D721Med (cell line): ENCODE measurements around the gene PSMA7.

Experiments used
- DNase-seq: peaks from one replicate; pipeline ENCODE4 v3.0.0; 2011; ENCODE audit warnings: low spot score; ENCODE audit not compliant: insufficient read length
- FAIRE-seq: peaks from 2 replicates; lab custom pipeline; 2011; peaks lifted over from hg19 to GRCh38; lab: Jason Lieb, UNC
- CTCF ChIP-seq: IDR thresholded peaks from 2 replicates; pipeline ENCODE4 v1.5.1; 2012; ENCODE audit warnings: mild to moderate bottlenecking, control low read depth; ENCODE audit not compliant: insufficient read depth; ENCODE audit errors: missing control alignments

Gene PSMA7

GRCh38 chr20:62131560-62132320 is 11.5 kb downstream of the PSMA7 start:
- DNase-seq: no peak
- FAIRE-seq: no peak
- TF ChIP-seq CTCF: no peak

GRCh38 chr20:62129731-62130531 is 13.3 kb downstream of the PSMA7 start:
- no peak for DNase-seq
- FAIRE-seq: no peak
- no peak for TF ChIP-seq CTCF

GRCh38 chr20:62128502-62128901 is 14.7 kb downstream of the PSMA7 start:
- no peak for TF ChIP-seq CTCF

DNA sequence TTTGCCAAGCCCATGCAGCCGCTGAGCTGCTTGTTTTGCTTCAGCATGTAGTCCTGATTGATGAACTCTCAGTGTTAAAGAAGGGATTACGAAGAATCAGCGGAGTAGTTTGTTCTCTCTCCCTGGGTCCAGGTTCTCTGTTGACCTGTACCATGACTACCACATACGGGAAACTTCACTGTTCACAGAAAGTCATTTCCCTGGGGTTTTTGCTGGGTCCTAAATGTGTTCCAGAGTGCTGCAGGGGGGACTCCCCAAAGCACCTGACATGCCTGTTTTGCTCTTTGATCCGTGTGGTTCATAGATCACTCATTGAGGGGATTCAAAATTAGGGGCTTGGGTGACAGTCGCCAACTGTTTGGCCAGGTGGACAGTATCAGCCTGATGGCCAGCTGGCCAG is 15.4 kb downstream of the PSMA7 start:
- TF ChIP-seq CTCF: no peak
- FAIRE-seq (no peak), DNase-seq (no peak)

More at GRCh38 chr20:62128502-62128901, 14.7 kb downstream of the PSMA7 start:
- no peak for FAIRE-seq
- no peak for DNase-seq

DNA sequence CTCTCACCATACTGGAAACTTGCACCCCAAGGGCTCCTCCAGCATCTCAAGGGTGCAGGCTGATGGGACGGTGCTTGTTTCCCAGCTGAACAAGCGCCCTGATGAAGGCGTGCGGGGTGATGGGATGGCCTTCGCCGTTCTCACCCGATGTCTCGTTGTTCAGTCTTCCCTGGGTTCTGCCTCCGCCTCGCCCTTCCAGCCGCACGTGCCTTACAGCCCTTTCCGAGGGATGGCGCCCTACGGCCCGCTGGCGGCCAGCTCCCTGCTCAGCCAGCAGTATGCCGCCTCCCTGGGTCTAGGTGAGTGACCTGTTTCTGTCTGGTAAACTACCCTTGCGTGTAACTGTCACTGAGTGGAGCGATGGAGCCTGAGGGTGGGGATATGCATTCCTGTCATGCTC is 17.1 kb downstream of the PSMA7 start:
- DNase-seq (no peak), FAIRE-seq (no peak)
- no peak for TF ChIP-seq CTCF

DNA sequence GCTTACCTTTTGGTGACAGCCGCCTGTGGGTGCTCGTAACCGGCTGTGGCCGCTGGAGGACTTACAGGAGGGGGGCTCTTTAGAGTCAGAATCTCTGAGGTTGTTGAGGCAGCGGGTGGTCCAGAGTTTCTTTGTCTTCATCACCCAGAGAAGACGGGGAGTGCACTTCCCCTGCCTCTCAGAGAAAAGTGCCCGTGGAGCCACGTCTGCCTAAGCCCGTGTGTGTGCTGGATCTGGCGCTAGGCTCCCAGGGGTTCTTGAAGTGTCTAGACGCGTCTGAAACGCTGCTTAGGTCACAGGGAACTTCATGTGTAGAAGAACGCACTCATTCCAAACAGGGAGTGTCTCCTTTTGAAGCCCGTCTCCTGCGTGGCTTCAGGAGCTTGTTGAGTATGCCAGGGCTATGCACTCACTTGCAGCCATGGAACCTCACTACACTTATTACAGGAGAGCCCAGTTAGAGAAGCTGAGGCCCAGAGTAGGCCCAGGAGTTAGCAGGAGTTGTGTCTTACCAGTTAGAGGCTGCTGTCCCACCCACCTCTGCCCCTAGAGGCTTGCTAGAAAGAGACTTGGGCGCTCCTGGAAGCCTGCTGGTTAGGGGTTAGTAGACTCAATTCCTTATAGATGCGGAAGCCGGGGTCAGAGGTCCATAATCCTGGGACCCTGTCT is 19.6 kb downstream of the PSMA7 start:
- no peak for FAIRE-seq
- no peak for TF ChIP-seq CTCF

More for the DNA sequence above, 19.6 kb downstream of the PSMA7 start:
- DNase-seq: no peak
